Subcutaneous abdominal adipose tissue (tissue), 5 donors: ENCODE measurements around the gene PTPRO.

Source experiments
- H3K27ac ChIP-seq: one replicate; pipeline ENCODE4 v1.7.0; 2013; ENCODE audit warnings: low read depth, mild to moderate bottlenecking, inconsistent platforms, low read length, moderate library complexity
- H3K27me3 ChIP-seq, 5 donors: one replicate each; pipeline ENCODE4 v1.7.0; 2013; ENCODE audit warnings: low read length in 5 of 5, inconsistent platforms in 1 of 5; ENCODE audit not compliant: control insufficient read depth in 5 of 5, insufficient read depth in 4 of 5
- H3K36me3 ChIP-seq, 5 donors: one replicate each; pipeline ENCODE4 v1.7.0; 2013; ENCODE audit warnings: low read length in 5 of 5; ENCODE audit not compliant: control insufficient read depth in 5 of 5, insufficient read depth in 5 of 5
- H3K4me1 ChIP-seq, 5 donors: one replicate each; pipeline ENCODE4 v1.7.0; 2013; ENCODE audit warnings: low read length in 5 of 5, mild to moderate bottlenecking in 3 of 5, moderate library complexity in 1 of 5; ENCODE audit not compliant: control insufficient read depth in 5 of 5, insufficient read depth in 5 of 5
- H3K4me3 ChIP-seq, 5 donors: one replicate each; pipeline ENCODE4 v1.7.0; 2013; ENCODE audit warnings: low read length in 5 of 5, low read depth in 1 of 5
- H3K9ac ChIP-seq, 5 donors: one replicate each; pipeline ENCODE4 v1.7.0; 2013; ENCODE audit warnings: low read length in 5 of 5, mild to moderate bottlenecking in 4 of 5, moderate library complexity in 3 of 5
- H3K9me3 ChIP-seq, 5 donors: one replicate each; pipeline ENCODE4 v1.7.0; 2013; ENCODE audit warnings: low read length in 5 of 5; ENCODE audit not compliant: control insufficient read depth in 5 of 5
- donor health status: healthy.
- donor health status: healthy.
- donor health status: healthy.
- donor health status: healthy.
- donor health status: healthy.

PTPRO gene

DNA sequence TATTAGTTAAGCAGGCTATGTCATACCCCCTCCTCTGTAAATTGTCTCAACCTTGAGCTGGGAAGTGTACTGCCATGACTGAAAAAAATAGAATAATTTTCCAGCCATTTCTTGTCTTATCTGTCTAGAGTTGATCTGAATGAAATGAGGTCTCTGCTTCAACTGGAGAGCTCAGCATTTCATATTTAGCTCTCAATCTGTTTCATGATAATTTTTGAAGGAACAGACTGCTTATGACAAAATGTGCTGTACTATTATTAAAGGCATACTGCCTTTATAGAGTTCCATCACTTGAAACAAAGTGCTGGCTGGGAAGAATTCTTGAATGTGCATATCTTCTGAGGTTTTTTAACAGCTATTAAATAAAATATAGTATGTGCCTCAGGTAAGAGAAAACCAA, 19.1 kb downstream of the PTPRO start:
- no peaks in the 10 kb centered on the region for H3K4me1 ChIP-seq
- peaks cover 0 to 2% (median 0%) of the 10 kb centered on the region in 5 donors for H3K9me3 ChIP-seq
- no peaks in the 10 kb centered on the region for H3K36me3 ChIP-seq
- H3K9ac ChIP-seq: no peak overlapping the region
- H3K27me3 ChIP-seq: peaks cover 0 to 6% (median 3%) of the 10 kb centered on the region in 5 donors
- H3K27ac ChIP-seq: no peak overlapping the region
- H3K4me3 ChIP-seq: no peak overlapping the region

GRCh38 chr12:15344561-15344960, 22.3 kb downstream of the PTPRO start:
- Histone ChIP-seq H3K9ac (no peak overlapping the region), H3K9me3 (peaks cover 0 to 2% (median 0%) of the 10 kb centered on the region in 5 donors), H3K36me3 (no peaks in the 10 kb centered on the region), H3K27me3 (peaks cover 0 to 6% (median 3%) of the 10 kb centered on the region in 5 donors), H3K4me3 (no peak overlapping the region), H3K4me1 (no peaks in the 10 kb centered on the region), H3K27ac (no peak overlapping the region)

- Histone ChIP-seq H3K27ac (no peak overlapping the region), H3K4me1 (no peaks in the 10 kb centered on the region), H3K27me3 (peaks cover 0 to 6% (median 3%) of the 10 kb centered on the region in 5 donors), H3K9ac (no peak overlapping the region), H3K36me3 (no peaks in the 10 kb centered on the region), H3K4me3 (no peak overlapping the region), H3K9me3 (peaks cover 0 to 2% (median 0%) of the 10 kb centered on the region in 5 donors)
Observed at GRCh38 chr12:15346488-15346887, 24.2 kb downstream of the PTPRO start.

- no peaks in the 10 kb centered on the region for H3K4me1 ChIP-seq
- H3K4me3 ChIP-seq: no peak overlapping the region
- no peaks in the 10 kb centered on the region for H3K36me3 ChIP-seq
- H3K27ac ChIP-seq: no peak overlapping the region
- H3K9ac ChIP-seq: no peak overlapping the region
- peaks cover 0 to 6% (median 0%) of the 10 kb centered on the region in 5 donors for H3K27me3 ChIP-seq
- H3K9me3 ChIP-seq: no peaks in the 10 kb centered on the region
Observed at GRCh38 chr12:15350643-15351042, 28.3 kb downstream of the PTPRO start.

- Histone ChIP-seq H3K36me3 (no peaks in the 10 kb centered on the region), H3K4me1 (no peaks in the 10 kb centered on the region), H3K27ac (no peak overlapping the region), H3K9ac (no peak overlapping the region), H3K9me3 (no peaks in the 10 kb centered on the region), H3K4me3 (no peak overlapping the region), H3K27me3 (peaks cover 0 to 2% (median 0%) of the 10 kb centered on the region in 5 donors)
Observed at GRCh38 chr12:15355766-15356165, 33.5 kb downstream of the PTPRO start.

DNA sequence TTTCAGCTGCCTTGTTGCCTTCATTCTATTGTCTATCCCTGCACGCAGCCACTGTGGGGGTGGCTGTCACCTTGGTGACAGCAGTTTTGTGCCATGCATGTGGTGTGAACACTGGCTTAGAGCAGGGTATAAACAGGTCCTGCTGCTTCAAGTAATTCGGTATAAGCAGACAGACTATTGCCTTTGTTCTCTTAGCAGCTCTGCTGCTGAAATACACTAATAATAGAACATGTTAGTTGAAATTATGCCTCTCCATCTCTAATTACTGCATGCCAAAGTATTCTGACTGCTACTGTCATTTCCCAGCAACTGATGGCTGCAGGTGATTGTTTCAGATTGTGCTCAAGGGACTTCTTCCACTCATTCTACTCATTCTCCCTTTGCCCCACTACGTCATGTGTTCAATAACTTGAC, 34.6 kb downstream of the PTPRO start:
- Histone ChIP-seq H3K36me3 (no peaks in the 10 kb centered on the region), H3K9me3 (no peaks in the 10 kb centered on the region), H3K4me3 (no peak overlapping the region), H3K9ac (no peak overlapping the region), H3K4me1 (no peaks in the 10 kb centered on the region), H3K27me3 (peaks cover 0 to 2% (median 0%) of the 10 kb centered on the region in 5 donors), H3K27ac (no peak overlapping the region)

DNA sequence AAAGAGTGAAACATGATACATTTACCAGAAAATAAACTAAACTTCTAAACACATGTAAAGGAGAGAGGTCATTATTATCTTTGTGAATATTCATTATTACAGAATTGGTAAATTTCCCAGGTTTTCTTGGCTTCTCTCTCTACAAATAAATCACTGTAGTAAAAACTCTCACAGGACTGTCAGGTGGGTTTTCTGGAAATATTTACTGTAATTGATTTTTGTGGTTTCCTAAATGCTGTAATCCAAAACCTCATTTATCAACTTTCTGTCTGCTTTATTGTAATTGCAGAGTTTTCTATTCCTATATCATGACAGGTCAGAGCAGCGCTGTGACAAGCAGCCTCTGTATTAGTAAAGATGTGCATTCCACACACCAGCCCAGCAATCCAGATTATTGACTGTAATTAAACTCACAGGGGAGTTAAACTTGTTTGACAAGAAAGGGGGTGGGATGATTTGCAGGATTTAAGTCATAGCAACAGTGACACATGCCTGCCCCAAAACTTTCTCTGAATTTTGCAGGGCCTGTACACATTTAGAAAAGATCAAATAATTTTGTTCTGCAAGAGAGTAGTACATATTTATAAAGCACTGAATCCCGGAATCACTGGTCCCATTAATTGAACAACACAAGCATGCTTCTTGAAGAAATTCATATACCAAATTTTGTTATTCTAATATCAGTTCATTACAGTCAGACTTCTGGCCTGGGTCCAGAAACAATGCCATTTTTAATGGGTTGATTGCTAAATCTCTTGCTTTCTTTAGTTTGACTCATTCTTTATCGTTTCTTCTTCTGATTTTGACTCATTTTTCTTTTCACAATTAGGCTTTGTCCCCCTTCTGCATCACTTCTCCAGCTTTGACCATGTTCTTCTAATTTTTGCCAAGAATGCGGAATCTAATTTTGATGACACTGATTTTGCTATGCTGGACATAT, 42.2 kb downstream of the PTPRO start:
- no peaks in the 10 kb centered on the region for H3K36me3 ChIP-seq
- no peaks in the 10 kb centered on the region for H3K27me3 ChIP-seq
- H3K9ac ChIP-seq: no peak overlapping the region
- peaks cover 0 to 3% (median 0%) of the 10 kb centered on the region in 5 donors for H3K4me1 ChIP-seq
- no peak overlapping the region for H3K27ac ChIP-seq
- no peak overlapping the region for H3K4me3 ChIP-seq
- no peaks in the 10 kb centered on the region for H3K9me3 ChIP-seq

DNA sequence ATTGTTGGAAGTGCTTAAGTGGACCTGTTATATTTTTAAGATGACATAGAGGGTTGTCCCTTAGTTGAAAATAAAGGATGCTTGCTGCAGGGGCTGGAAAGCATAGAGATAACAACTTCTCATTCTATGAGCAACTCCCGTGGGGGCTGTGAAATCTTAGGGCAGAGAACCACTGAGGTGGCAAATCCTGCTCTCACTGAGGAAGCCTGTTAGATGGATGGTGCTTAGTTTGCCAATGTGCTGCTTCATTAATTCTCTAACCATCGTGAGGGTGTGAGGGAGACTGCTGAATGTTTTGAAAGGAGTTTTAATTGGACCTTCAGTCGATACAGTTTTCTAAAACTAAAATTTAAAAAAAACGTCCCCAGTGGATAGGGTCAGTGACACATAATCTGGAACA, 46.5 kb downstream of the PTPRO start:
- Histone ChIP-seq H3K4me1 (peaks cover 0 to 3% (median 0%) of the 10 kb centered on the region in 5 donors), H3K4me3 (no peak overlapping the region), H3K27ac (no peak overlapping the region), H3K36me3 (no peaks in the 10 kb centered on the region), H3K27me3 (no peaks in the 10 kb centered on the region), H3K9me3 (no peaks in the 10 kb centered on the region), H3K9ac (no peak overlapping the region)

GRCh38 chr12:15372352-15372751, 50.0 kb downstream of the PTPRO start:
- no peaks in the 10 kb centered on the region for H3K27me3 ChIP-seq
- no peaks in the 10 kb centered on the region for H3K36me3 ChIP-seq
- no peaks in the 10 kb centered on the region for H3K4me1 ChIP-seq
- peaks cover 0 to 12% (median 8%) of the 10 kb centered on the region in 5 donors for H3K9me3 ChIP-seq
- no peak overlapping the region for H3K4me3 ChIP-seq
- H3K27ac ChIP-seq: no peak overlapping the region
- no peak overlapping the region for H3K9ac ChIP-seq

DNA sequence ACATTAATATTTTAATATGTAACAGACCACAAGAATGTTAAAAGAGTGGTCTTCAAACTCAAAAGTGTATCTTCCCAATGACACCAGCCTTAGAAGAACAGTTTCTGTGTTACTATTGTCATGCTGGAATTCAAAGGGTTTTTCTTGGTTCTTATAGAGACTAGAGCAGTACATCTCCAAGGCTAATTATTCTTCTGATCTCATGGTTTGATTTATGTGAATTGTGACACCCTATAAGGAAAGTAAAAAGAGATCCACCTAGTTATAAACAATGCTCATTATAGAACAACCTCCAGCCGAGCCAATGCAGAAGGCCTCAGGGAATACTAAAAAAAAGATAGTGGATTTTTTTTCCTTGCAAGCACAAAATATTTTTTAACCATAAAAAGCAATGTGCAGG, 65.5 kb downstream of the PTPRO start:
- Histone ChIP-seq H3K27me3 (no peaks in the 10 kb centered on the region), H3K4me3 (no peak overlapping the region), H3K4me1 (no peaks in the 10 kb centered on the region), H3K9me3 (no peaks in the 10 kb centered on the region), H3K36me3 (no peaks in the 10 kb centered on the region), H3K27ac (no peak overlapping the region), H3K9ac (no peak overlapping the region)
